NOMO-1 treated with dmso at 0.1 percent for 144 hours (cell line): ENCODE results near the gene IL31.

Source experiments
- DNase-seq: peaks from one replicate; lab custom pipeline; 2025; ENCODE audit not compliant: unreplicated experiment; lab: John Stamatoyannopoulos, UW

The IL31 gene

GRCh38 chr12:122158700-122159285 lies 15.2 kb downstream of the IL31 start:
- no peak for DNase-seq

- no peak for DNase-seq
These were observed 18.3 kb downstream of the IL31 start for GRCh38 chr12:122155705-122156104.

- no peak for DNase-seq
These were observed 21.3 kb downstream of the IL31 start for GRCh38 chr12:122152754-122153153.

GRCh38 chr12:122150127-122150681 lies 23.8 kb downstream of the IL31 start:
- DNase-seq, result no peak

- DNase-seq, result no peak
These were observed 25.4 kb downstream of the IL31 start for GRCh38 chr12:122148657-122149056.

- no peak for DNase-seq
These were observed 26.3 kb downstream of the IL31 start for GRCh38 chr12:122147514-122148290.

GRCh38 chr12:122145505-122146330 lies 28.3 kb downstream of the IL31 start:
- no peak for DNase-seq

GRCh38 chr12:122144885-122145284 lies 29.1 kb downstream of the IL31 start:
- DNase-seq, result no peak

- no peak for DNase-seq
These were observed 31.2 kb downstream of the IL31 start for GRCh38 chr12:122142857-122143256.

- no peak for DNase-seq
These were observed 31.9 kb downstream of the IL31 start for GRCh38 chr12:122141911-122142725.

GRCh38 chr12:122140467-122141257 lies 33.4 kb downstream of the IL31 start:
- no peak for DNase-seq

GRCh38 chr12:122139941-122140340 lies 34.1 kb downstream of the IL31 start:
- no peak for DNase-seq

- no peak for DNase-seq
These were observed 34.8 kb downstream of the IL31 start for GRCh38 chr12:122139266-122139665.

GRCh38 chr12:122138616-122139015 lies 35.4 kb downstream of the IL31 start:
- DNase-seq, result no peak

- DNase-seq, result no peak
These were observed 35.8 kb downstream of the IL31 start for GRCh38 chr12:122138181-122138580.

- no peak for DNase-seq
These were observed 36.3 kb downstream of the IL31 start for GRCh38 chr12:122137681-122138080.

- DNase-seq, result no peak
These were observed 36.8 kb downstream of the IL31 start for GRCh38 chr12:122137229-122137628.

- DNase-seq, result no peak
These were observed 38.5 kb downstream of the IL31 start for GRCh38 chr12:122135437-122136031.

- DNase-seq, result no peak
These were observed 40.6 kb downstream of the IL31 start for GRCh38 chr12:122133192-122133950.
